ENCODE measurements around the gene CTSD.
"Not testable (repeated sequence)": the region's sequence is repeated elsewhere in the genome, so short reads cannot be mapped to it uniquely, and the experiment has no call there.

CTSD gene

GRCh38 chr11:1782031-1782590, 18.4 kb upstream of the CTSD start:
- DNase-seq = no peak

- DNase-seq = no peak
Observed at GRCh38 chr11:1781593-1781975, 17.9 kb upstream of the CTSD start.

DNA sequence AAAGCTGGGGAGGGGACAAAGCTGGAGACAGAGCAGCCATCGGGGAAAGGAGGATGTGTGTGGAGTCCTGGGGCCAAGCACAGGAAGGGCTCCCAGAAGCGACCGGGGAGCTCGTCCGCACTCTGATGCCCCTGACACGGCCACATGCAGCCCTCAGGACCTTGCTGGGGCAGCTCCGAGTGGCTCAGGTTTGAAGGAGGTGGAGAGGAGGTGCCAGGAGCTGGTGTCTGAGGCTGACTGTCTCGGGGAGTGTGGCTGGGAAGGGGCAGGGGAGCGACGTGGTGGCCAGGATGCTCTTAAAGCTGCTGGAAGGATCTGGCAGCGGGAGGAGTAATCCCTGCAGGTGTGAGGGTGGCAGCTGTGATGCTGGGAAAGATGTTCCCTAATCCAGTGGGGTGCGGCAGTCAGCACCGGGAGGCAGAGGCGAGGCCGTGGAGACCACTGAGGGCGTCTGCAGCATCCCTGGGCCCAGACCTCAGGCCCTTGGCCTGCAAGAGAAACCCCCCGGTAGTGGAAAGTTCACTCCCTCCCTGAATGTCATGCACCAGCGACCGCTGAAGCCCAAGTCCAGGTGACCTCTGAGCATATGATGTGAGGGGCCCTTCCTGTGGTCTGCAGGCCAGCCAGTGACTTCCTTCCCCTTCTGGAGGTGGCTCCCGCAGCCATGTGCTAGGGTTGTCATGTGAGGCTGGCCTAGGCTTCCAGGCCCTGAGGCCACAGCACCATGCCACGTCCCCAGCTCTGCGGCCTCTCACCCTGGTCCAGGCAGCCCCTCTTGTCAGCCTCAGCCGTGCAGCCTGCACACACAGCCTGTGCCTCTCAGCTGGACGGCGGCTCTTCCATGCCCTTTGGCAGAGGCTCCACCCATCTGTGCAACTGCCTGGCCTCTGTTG, 17.2 kb upstream of the CTSD start:
- no peak for DNase-seq

GRCh38 chr11:1779806-1780699, 16.3 kb upstream of the CTSD start:
- no peak for DNase-seq

DNA sequence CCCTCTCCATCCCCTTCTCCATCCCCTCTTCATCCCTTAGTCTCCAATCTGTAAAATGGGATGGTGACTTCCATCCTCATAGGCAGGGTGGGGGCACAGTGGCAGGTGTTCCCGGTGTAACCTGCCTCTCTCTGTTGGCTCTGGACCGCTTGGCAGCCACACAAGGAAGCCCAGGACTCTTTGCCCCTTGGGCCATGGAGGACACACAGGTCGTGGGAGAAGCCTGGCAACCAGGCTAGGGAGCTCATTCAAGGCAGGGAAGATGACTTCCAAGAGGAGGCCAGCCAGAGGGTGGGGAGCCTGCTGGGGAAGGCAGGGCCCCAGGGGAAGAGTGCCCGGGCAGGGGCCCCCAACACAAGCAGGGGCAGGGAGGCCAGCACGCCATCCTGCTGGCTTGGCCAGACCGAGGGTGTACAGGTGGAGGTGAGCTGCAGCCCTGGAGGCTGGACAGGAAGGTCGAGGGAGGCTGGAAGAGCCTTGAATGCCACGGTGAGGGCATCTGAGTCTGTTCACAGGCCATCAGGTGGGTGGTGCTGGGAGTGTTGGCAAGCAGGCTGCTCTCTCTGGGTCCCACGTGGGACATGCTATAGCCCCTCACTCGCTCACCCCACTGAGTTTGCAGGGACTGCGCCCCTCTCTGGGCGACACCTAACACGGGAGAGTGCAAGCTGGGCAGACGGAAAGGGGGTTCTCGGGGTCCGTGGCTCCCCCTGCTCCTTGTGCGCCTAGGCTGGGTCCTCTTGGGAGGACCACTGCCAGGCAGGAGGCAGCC, 15.5 kb upstream of the CTSD start:
- no peak for DNase-seq

DNA sequence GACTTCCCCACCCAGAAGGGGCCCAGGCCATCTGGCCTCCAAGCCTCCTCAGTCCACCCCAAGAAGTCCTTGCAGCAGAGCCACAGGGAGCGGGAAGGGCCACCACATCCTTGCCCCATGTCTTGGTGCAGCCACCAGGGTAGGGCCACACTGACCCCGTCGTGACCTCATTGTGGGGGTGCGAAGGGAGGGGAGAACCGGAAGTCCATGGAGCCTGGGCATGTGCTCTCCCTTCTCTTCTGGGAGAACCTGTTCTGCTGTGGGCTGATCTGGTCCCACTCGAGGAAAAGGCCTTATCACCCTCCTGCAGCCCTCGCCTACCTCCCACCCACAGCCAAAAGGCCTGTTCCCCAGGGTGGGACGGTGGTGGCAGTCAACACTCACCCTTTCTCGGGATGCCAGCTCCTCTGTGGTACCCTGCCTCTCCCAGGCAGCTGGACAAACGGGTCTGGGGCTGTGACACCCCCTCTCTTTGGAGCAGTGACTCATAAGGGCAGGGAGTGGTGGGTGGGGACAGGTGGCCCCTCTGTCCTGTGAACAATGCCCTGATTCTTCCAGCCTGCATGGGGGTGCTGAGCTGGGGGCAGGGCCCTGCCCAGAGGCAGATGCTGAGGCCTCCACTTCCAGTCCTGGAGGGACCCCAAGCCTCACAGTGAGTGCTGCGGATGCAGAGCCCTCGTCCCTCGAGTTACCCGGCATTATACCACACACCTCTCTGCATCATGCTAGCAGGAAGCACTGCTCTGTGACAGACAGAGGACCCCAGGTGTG, 14.6 kb upstream of the CTSD start:
- DNase-seq = no peak

GRCh38 chr11:1777737-1778136, 14.0 kb upstream of the CTSD start:
- DNase-seq = no peak

DNA sequence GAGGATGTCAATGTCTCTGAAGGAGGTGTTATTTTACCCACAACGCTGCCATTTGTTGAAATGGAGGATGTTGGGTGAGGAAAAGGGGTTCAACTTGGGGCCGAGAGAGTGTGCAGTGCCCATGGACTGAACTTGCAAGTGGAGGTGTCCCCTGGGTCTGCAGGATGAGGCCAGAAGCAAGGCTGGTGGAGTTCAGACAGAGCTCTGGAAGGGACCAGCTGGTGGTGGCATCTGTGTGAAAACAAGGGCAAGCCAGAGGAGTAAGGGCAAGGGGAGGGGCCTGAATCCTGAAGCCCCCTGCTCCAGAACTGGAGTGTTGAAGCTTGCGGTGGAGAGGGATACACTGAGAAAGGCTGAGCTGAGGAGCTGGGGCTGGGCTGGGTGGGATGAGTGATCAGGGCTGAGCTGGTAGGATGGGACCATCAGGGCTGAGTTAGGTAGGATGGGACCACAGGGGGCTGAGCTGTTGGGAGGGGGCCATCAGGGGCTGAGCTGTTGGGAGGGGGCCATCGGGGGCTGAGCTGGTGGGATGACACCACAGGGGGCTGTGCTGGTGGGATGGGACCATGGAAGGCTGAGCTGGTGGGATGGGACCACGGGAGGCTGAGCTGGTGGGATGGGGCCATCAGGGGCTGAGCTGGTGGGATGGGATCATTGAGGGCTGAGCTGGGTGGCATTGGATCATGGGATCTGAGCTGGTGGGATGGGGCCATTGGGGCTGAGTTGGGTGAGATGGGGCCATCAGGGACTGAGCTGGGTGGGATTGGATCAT, 13.4 kb upstream of the CTSD start:
- no peak for DNase-seq

GRCh38 chr11:1776331-1776851, 12.7 kb upstream of the CTSD start:
- no peak for DNase-seq

GRCh38 chr11:1774886-1775285, 11.2 kb upstream of the CTSD start:
- DNase-seq = no peak

DNA sequence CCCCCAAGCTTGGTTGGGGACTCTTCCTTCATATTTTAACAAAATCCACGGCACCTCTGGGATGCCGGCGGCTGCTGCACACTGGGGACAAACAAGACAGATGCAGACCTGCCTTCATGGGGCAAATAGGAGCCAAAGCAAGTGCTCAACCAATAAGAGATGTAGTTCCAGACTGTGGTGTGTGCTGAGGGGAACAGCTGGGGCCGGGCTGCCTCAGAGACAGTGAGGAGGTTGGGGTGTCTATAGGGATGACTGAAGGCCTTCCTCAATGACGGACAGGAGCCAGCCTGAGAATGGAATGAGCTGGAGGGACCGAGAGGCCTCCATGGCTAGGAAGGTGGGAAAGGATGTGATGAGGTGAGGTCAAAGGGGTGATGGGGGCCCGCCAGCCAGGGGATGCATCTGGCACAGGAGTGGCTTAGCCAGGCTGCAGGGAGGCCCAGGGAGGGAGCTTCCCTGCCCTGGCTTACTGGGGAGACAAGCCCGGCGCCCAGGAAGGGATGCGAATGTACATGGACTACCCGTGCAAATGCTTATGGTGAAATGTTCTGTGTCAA, 10.3 kb upstream of the CTSD start:
- no peak for DNase-seq

DNA sequence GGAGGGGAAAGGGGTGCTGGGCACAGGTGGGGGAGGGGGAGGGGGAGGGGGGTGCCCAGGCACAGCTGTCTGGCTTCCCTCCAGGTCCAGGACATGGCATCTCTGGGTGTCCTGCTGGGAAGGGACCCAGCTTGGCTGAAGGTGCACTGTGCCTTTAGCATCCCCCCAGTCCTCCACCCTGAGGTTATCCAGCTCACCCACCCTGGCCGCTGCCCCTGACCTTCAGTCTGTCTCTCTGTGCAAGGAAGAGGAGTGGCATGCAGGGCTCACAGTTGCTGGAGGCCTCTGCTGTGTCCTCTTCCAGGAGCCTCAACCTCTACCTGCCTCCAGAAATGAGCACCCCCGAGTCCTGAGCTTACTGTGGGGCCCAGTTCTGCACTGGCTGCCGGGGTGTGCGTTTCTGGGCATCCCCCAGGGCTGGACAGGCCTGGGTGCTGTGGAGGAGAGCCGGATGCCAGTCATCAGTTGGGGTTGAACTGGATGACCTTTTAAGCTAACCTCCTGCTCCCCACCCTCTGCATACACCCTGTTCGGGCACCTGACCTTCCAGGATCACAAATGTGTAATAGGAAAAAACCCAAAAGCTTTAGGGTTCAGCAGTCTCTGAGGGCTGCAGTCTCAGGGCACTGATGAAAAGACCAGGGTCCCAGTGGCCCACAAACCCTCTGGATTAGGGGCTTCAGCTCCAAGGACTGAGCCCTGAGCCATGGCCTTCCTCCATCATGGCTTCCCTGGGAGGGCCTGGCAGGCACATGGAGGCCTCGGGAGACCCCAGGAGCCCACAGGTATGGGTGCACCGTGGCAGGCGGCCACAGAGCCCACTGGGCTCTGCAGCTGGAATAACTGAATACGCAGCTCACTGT, 9.6 kb upstream of the CTSD start:
- DNase-seq = no peak

DNA sequence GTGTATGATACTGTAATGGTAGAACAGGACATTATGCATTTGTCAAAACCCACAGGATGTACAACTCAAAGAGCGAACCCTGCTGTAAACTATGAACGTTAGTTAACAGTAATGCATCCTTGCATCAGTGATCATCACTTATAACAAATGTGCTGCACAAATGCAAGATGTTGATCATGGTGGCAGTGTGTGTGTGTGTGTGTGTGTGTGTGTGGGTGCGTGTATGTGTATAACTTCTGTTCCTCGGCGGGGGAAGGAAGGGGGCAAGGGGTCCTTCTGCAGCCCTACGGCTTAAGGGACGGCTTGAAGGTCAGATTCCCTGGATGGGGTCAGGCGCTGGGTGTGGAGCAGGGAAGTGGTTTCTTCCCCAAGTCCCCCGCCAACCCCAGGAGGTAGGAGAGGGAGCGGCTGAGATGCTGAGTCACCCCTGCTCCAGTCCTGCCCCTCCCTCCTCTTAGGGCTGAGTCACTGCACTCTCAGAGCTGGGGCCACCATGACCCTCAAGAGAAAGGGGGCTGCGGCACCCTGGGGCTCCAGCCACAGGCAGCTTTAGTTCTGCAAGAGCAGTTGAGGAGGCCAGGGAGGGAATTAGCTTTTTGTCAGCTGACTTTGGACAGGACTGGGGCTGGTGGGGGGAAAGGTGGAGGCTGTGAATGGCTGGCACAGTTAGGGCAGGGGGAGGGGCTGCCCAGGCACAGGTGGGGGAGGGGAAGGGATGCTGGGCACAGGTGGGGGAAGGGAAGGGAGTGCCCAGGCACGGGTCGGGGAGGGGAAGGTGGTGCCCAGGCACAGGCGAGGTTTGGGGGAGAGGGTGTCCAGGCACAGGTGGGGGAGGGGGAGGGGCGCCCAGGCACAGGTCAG, 8.8 kb upstream of the CTSD start:
- DNase-seq = peak; percentile 72

DNA sequence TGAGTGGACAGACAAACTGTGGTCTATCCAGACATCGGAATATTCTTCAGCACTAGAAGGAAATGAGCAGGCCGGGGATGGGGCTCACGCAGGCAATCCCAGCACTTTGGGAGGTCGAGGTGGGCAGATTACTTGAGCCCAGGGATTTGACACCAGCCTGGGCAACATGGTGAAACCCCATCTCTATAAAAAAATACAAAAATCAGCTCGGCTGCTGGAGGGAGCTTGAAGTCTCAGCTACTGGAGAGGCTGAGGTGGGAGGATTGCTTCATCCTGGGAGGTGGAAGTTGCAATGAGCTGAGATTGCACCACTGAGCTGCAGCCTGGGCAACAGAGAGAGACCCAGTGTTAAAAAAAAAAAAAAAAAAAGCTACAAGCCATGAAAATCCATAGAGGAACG, 8.0 kb upstream of the CTSD start:
- no peak for DNase-seq

DNA sequence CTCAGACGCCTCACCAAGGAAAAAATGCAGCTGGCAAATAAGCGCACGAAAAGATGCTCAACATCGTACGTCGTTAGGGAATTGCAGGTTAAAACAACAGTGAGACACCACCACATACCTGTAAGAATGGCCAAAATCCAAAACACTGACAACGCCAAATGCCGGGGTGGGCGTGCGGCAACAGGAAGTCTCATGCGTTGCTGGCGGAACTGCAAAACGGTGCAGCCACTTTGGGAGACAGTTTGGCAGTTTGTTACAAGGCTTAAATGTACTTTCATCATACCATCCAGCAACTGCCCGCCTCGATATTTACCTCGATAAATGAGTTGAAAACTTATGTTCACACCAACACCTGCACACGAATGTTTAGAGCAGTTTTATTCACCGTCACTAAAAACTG, 7.5 kb upstream of the CTSD start:
- no peak for DNase-seq

DNA sequence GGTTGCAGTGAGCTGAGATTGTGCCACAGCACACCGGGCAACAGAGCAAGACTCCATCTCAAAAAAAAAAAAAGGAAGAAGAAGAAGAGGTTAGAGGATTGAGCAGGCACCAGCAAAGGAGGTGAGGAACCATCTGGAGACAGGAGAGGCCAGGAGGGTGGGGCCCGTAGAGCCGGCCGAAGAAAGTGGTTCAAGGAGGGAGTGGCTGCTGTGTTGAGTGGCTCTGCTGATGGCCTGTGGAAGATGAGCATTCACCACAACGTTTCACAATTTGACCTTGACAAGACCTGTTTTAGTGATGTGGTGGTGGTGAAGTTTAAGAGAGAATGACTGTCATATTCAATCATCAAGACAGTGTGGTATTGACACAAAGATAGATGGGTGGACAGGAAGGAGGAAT, 6.8 kb upstream of the CTSD start:
- no peak for DNase-seq

DNA sequence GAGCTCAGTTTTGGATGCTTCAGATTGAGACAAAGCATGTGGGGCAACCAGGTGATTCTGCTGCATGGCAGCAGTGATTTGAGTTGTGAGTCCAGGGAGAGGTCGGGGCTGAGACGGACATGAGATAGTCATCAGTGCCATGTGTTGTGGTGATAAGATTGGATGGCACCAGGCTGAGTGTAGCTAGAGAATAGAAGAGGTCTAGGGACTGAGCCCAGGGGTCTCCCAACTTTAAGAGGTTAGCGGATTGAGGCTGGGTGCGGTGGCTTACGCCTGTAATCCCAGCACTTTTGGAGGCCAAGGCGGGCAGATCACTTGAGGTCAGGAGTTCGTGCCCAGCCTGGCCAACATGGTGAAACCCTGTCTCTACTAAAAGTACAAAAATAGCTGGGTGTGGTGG, 6.3 kb upstream of the CTSD start:
- no peak for DNase-seq

DNA sequence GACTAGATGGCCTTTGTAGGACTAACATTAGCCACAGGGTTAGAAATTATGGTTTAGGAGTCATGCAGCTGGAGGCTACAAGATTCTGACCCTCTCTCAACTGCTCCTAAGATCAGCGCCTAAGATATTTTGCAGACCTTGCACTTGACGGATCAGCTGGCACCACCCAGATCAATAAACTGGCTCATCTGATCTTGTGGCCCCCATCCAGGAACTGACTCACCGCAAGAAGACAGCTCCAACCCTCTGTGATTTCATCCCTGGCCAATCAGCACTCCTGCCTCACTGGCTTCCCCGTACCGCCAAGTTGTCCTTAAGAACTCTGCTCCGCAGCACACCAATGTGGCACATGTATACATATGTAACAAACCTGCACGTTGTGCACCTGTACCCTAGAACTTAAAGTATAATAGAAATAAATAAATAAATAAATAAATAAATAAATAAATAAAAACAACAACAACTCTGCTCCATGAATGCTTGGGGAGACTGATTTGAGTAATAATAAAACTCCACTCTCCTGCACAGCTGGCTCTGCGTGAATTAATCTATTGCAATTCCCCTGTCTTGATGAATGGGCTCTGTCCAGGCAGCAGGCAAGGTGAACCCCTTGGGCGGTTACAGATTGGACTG, 5.7 kb upstream of the CTSD start:
- DNase-seq = not testable (repeated sequence)
